ENCODE results near the gene FAM98B. TPM values are rescaled to one million over a fixed set of nuclear protein-coding genes. Genes with fewer than 3 reads are reported as not detected.

Gene FAM98B
- total RNA-seq, 1 donor = 9.8 TPM

- no peak overlapping the region for H2AFZ ChIP-seq (ENCODE audit: low read length)
- H3K27ac ChIP-seq (ENCODE audit: low read depth, low read length) = no peak overlapping the region
- H3K27me3 ChIP-seq (ENCODE audit: insufficient read depth, low read length) = no peaks in the 10 kb centered on the region
- DNase-seq (ENCODE audit: insufficient read length, low spot score, missing footprints) = no peak
- H3K79me2 ChIP-seq (ENCODE audit: insufficient read depth, low read length) = no peaks in the 10 kb centered on the region
- no peak for TF ChIP-seq CTCF (IDR thresholded peaks at IDR 0.05; ENCODE audit: extremely low read depth, low read depth, low read length)
- H3K4me1 ChIP-seq (ENCODE audit: insufficient read depth, low read length) = no peaks in the 10 kb centered on the region
- H3K9me3 ChIP-seq (ENCODE audit: low read depth, low read length) = no peaks in the 10 kb centered on the region
- no peak overlapping the region for H3K4me3 ChIP-seq (ENCODE audit: insufficient read depth, low read length)
- no peaks in the 10 kb centered on the region for H4K20me1 ChIP-seq (ENCODE audit: insufficient read depth, low read length)
- no peak overlapping the region for H3K4me2 ChIP-seq (ENCODE audit: insufficient read depth, low read length)
- H3K36me3 ChIP-seq (ENCODE audit: insufficient read depth, low read length) = peaks cover 12% of the 10 kb centered on the region
These were observed 18.0 kb downstream of the FAM98B start for GRCh38 chr15:38471974-38472373.

GRCh38 chr15:38474155-38474757 lies 20.3 kb downstream of the FAM98B start:
- Histone ChIP-seq H3K27ac (ENCODE audit: low read depth, low read length) (peak overlapping the region; percentile 7), H3K9me3 (ENCODE audit: low read depth, low read length) (no peaks in the 10 kb centered on the region), H3K79me2 (ENCODE audit: insufficient read depth, low read length) (no peaks in the 10 kb centered on the region), H3K27me3 (ENCODE audit: insufficient read depth, low read length) (no peaks in the 10 kb centered on the region), H3K4me2 (ENCODE audit: insufficient read depth, low read length) (no peak overlapping the region), H4K20me1 (ENCODE audit: insufficient read depth, low read length) (no peaks in the 10 kb centered on the region), H3K4me1 (ENCODE audit: insufficient read depth, low read length) (peaks cover under 1% of the 10 kb centered on the region), H3K4me3 (ENCODE audit: insufficient read depth, low read length) (no peak overlapping the region), H3K36me3 (ENCODE audit: insufficient read depth, low read length) (peaks cover 12% of the 10 kb centered on the region), H2AFZ (ENCODE audit: low read length) (no peak overlapping the region)
- TF ChIP-seq CTCF (IDR thresholded peaks at IDR 0.05; ENCODE audit: extremely low read depth, low read depth, low read length) = peak; percentile 76
- DNase-seq (ENCODE audit: insufficient read length, low spot score, missing footprints) = no peak

GRCh38 chr15:38475361-38475760 lies 21.4 kb downstream of the FAM98B start:
- Histone ChIP-seq H3K4me1 (ENCODE audit: insufficient read depth, low read length) (peaks cover 12% of the 10 kb centered on the region), H3K27me3 (ENCODE audit: insufficient read depth, low read length) (no peaks in the 10 kb centered on the region), H4K20me1 (ENCODE audit: insufficient read depth, low read length) (no peaks in the 10 kb centered on the region), H3K9me3 (ENCODE audit: low read depth, low read length) (no peaks in the 10 kb centered on the region), H2AFZ (ENCODE audit: low read length) (no peak overlapping the region), H3K79me2 (ENCODE audit: insufficient read depth, low read length) (no peaks in the 10 kb centered on the region), H3K4me2 (ENCODE audit: insufficient read depth, low read length) (no peak overlapping the region), H3K36me3 (ENCODE audit: insufficient read depth, low read length) (peaks cover 12% of the 10 kb centered on the region), H3K27ac (ENCODE audit: low read depth, low read length) (no peak overlapping the region), H3K4me3 (ENCODE audit: insufficient read depth, low read length) (no peak overlapping the region)
- no peak for DNase-seq (ENCODE audit: insufficient read length, low spot score, missing footprints)
- TF ChIP-seq CTCF (IDR thresholded peaks at IDR 0.05; ENCODE audit: extremely low read depth, low read depth, low read length) = no peak

DNA sequence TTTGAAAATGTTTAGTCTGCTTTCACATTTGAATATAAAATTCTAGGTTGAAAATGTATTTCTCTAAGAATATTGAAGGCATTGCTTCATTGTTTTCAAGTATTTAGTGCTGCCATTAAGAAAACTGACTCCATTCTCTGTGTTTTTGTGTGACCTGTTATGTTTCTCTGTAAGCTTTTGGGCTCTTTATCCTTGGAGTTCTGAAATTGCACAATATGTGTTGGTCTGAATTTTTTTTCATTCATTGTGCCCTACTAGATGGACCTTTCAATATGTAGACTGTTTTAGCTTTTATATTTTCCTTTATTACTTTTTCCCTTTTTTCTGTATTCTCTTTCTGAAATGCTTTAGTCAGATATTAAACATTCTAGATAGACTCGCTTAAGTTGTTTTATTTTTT lies 22.2 kb downstream of the FAM98B start:
- no peak overlapping the region for H3K27ac ChIP-seq (ENCODE audit: low read depth, low read length)
- no peak overlapping the region for H3K4me3 ChIP-seq (ENCODE audit: insufficient read depth, low read length)
- TF ChIP-seq CTCF (IDR thresholded peaks at IDR 0.05; ENCODE audit: extremely low read depth, low read depth, low read length) = no peak
- H4K20me1 ChIP-seq (ENCODE audit: insufficient read depth, low read length) = no peaks in the 10 kb centered on the region
- H3K27me3 ChIP-seq (ENCODE audit: insufficient read depth, low read length) = no peaks in the 10 kb centered on the region
- no peaks in the 10 kb centered on the region for H3K9me3 ChIP-seq (ENCODE audit: low read depth, low read length)
- H3K4me2 ChIP-seq (ENCODE audit: insufficient read depth, low read length) = no peak overlapping the region
- no peaks in the 10 kb centered on the region for H3K79me2 ChIP-seq (ENCODE audit: insufficient read depth, low read length)
- H2AFZ ChIP-seq (ENCODE audit: low read length) = no peak overlapping the region
- peaks cover 13% of the 10 kb centered on the region for H3K4me1 ChIP-seq (ENCODE audit: insufficient read depth, low read length)
- DNase-seq (ENCODE audit: insufficient read length, low spot score, missing footprints) = no peak
- H3K36me3 ChIP-seq (ENCODE audit: insufficient read depth, low read length) = peaks cover 13% of the 10 kb centered on the region
